Activated CD4-positive, alpha-beta T cell treated with anti-CD3 and anti-CD28 coated beads, Interleukin-2, amount 50 U/mL, for 16 hours (primary cell): ENCODE measurements around the gene KIF5A.
"Not testable (repeated sequence)": the region's sequence is repeated elsewhere in the genome, so short reads cannot be mapped to it uniquely, and the experiment has no call there.

Experiments used
- DNase-seq: peaks from one replicate; pipeline ENCODE4 v3.0.0-alpha.2; 2020

Gene KIF5A

GRCh38 chr12:57549909-57550640 lies at the start of gene KIF5A:
Gene KIF5A (plus strand): TSS chr12:57550044. CDS start chr12:57550272, 228 bp downstream.
- DNase-seq = peak; percentile 52

GRCh38 chr12:57500213-57500612 lies 49.6 kb upstream of the KIF5A start:
- no peak for DNase-seq

GRCh38 chr12:57502311-57502969 lies 47.4 kb upstream of the KIF5A start:
- not testable (repeated sequence) for DNase-seq

GRCh38 chr12:57506541-57506940 lies 43.3 kb upstream of the KIF5A start:
- DNase-seq = not testable (repeated sequence)

GRCh38 chr12:57507796-57508195 lies 42.0 kb upstream of the KIF5A start:
- not testable (repeated sequence) for DNase-seq

GRCh38 chr12:57511161-57511560 lies 38.7 kb upstream of the KIF5A start:
- no peak for DNase-seq

- no peak for DNase-seq
Measured at GRCh38 chr12:57511588-57512325, 38.1 kb upstream of the KIF5A start.

- DNase-seq = no peak
Measured at GRCh38 chr12:57512665-57513064, 37.2 kb upstream of the KIF5A start.

GRCh38 chr12:57513266-57513665 lies 36.6 kb upstream of the KIF5A start:
- no peak for DNase-seq

GRCh38 chr12:57513677-57514076 lies 36.2 kb upstream of the KIF5A start:
- DNase-seq = not testable (repeated sequence)

- not testable (repeated sequence) for DNase-seq
Measured at GRCh38 chr12:57514246-57514645, 35.6 kb upstream of the KIF5A start.

GRCh38 chr12:57514720-57515407 lies 35.0 kb upstream of the KIF5A start:
- no peak for DNase-seq

- no peak for DNase-seq
Measured at GRCh38 chr12:57515408-57515933, 34.4 kb upstream of the KIF5A start.

GRCh38 chr12:57515934-57516541 lies 33.8 kb upstream of the KIF5A start:
- DNase-seq = no peak

GRCh38 chr12:57516617-57517153 lies 33.2 kb upstream of the KIF5A start:
- no peak for DNase-seq

- DNase-seq = no peak
Measured at GRCh38 chr12:57517187-57517586, 32.7 kb upstream of the KIF5A start.

- not testable (repeated sequence) for DNase-seq
Measured at GRCh38 chr12:57517718-57518117, 32.1 kb upstream of the KIF5A start.

GRCh38 chr12:57518176-57518919 lies 31.5 kb upstream of the KIF5A start:
- DNase-seq = no peak

GRCh38 chr12:57518920-57519795 lies 30.7 kb upstream of the KIF5A start:
- peak; percentile 28 for DNase-seq

GRCh38 chr12:57519796-57520052 lies 30.1 kb upstream of the KIF5A start:
- DNase-seq = peak; percentile 30
